ENCODE measurements around the gene ARHGEF10L.

Gene ARHGEF10L

DNA sequence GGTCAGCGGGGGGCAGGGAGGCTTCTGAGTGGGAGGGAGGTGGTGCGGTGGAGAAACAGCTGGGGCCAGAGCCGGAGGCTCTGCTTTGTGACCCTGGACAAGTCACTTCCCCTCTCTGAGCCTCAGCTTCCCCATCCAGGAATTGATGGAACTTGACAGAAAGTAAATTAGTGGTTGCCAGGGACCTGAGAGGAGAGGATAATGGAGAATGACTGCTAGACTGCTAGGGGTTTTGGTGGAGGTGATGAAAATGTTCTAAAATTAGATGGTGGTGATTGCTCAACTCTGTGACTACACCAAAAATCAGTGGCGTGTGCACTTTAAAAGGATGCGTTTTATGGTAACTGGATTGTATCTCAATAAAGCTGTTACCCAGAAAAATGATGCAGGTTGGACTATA is 100.9 kb downstream of the ARHGEF10L start:
- DNase-seq, result no peak

DNA sequence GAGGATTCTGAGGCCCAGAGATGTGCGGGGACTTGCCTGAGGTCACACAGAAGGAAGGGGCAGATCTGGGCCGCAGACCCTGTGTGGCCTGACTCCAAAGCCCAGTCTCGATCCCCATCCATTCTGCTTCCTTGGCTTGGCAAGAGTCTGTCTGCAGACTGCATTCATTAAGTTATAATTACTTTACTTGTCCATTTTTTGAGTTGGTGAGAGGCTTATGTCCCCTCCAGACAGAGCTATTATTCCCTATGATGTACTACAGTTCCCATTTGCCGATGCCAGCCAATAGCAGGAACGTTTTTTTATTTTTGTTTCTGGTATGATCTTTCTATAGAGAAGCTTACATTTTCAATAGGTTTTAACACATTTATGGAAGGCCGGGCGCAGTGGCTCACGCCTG is 101.5 kb downstream of the ARHGEF10L start:
- DNase-seq, result no peak

DNA sequence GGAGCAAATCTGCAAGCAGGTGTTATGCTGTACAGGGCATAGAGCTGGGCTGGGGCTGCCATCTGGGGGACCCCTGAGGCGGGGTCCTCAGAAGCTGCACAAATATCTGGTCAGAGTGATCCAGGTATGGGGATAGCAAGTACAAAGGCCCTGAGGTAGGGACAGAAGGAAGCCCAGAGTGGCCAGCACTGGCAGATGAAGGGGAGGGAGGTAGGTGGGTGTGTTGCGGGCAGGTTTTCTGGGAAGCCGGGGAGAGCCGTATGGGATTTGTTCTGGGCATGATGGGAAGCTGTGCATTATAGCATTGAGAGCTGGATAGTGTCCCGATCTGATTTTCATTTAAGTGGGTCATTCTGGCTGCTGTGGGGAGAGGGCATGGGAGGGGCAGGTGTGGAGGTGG is 102.7 kb downstream of the ARHGEF10L start:
- DNase-seq, result no peak

DNA sequence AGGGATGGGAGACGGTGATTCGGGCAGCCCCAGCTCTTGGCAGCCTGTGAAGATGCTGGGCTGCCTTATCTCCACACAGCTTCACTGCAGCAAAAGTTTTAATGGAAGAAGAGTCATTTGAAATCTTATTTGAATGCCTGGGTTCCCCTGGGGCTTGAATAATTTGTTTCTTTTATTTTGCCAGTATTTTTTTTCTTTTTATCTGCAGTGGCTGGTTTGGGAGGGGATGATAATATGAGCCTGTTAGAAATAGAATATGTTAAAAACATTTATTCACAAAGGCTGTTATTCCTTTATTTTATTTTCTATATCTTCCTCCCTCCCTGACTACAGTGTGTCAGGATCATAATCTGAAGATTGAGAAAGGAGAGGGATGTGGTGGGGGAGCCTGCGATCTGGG is 103.4 kb downstream of the ARHGEF10L start:
- no peak for DNase-seq

DNA sequence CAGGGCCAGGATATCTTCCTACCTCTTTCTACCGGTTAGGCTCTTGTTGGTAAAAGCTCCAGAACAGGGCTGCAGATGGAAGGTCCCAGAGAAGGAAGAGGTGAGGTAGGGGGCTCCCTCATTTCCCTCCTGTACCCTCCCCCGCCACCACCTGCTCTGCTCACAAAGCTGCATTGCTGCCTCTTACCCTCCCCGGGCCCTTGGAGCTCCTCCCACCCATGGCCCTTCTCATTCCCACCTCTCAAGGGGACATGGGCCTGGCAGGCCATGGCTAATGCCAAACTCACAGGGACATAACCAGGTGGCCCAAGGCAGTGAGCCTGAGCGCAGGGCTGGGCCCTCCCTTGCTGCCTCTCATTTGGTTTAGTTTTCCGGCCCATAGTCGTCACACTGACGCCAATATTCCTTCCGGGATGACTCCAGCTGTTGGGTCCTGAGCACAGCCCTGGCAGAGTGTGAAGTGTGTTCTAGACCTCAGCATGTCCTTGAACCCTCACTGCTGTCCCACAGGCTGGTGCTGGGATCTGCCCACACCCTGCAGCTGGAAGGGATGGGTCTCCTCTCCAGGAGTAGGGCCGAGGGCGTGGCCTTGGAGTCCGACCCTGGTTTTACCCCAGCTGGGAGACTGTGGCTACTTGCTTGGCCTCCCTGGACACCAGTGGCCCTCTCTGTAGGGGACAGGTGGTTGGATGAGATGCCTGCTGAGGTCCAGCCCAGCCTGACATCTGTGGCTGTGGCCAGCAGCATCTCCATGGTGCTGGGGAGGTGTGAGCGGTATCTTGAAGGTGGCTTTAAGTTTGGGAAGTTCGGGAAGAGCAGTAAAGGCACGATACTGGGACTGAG is 104.6 kb downstream of the ARHGEF10L start:
- DNase-seq, result no peak

DNA sequence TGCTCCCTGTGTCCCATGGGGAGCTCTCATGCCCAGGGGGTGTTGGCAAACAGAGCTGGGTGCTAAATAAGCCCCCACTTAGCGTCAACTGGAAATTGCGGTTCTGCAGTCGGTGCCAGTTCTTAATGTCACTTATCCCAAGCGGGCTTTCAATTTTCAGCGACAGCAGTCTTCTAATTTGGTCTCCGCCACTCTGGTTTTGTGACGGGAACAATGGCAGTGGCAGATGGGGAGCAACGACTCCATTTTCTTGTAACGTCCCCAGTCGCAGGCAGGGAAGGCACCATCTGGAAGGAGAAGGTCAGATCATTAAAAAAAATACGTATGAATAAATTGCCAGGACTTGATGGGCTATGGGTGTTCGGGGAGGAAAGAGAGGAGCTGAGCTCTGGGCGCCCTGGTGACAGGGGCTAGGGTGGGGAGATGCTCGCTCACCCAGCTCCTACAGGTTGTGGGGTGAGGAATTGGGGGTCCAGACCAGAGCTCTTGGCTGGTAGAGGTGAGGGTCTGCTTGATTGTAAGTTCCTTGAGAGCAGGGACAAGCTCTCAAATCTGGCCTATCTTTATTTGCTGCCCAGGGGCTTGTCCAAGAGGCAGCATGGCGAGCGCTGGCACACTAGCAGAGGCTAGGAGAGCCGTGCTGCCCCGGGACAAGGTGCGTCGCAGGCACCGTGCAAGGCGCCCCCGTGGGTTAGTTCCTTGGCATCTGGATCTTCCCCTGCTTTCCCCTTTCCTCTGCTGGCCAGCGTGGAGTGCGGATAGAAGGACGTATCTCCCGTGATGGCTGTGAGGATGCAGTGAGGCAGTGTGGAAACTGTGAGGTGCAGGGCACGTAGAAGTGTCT is 105.8 kb downstream of the ARHGEF10L start:
- no peak for DNase-seq

DNA sequence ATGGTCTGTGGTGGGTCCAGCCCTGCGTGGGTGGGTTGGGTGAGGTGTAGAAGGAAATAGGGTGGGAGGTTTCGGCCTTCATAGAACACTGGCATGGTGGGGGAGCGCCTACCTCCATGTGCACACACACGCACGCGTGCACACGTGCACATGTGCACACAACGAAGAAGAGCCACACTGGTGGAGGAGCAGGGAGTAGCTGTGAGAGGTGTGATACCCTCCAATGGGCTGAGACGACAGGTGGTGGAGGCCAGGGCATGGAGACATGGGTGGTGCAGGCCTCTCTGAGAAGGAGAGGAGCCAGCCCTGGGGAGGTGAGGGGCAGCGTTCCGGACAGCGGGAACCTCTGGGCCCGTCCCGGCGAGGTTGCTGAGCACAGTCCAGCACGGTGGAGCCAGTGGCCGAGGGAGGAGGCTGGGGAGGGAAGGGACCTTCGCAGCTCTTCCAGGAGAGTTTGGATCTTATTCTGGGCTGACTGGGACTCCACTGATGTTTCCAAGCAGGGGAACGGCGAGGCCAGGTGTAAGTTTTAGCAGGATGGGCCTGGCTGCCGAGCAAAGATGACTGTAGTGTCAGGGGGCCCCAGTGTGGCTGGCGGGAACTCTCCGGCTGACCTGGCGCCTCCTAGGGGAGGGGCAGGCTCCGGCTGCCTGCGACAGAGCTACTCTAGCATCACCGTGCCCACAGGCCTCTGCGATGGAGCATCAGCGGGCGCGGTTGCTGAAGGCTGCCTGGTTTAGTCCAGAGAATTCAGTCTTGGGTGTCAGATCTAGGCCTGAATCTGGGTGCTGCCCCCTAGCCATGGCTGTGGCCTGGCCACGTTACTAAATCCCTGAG is 107.2 kb downstream of the ARHGEF10L start:
- DNase-seq, result no peak

DNA sequence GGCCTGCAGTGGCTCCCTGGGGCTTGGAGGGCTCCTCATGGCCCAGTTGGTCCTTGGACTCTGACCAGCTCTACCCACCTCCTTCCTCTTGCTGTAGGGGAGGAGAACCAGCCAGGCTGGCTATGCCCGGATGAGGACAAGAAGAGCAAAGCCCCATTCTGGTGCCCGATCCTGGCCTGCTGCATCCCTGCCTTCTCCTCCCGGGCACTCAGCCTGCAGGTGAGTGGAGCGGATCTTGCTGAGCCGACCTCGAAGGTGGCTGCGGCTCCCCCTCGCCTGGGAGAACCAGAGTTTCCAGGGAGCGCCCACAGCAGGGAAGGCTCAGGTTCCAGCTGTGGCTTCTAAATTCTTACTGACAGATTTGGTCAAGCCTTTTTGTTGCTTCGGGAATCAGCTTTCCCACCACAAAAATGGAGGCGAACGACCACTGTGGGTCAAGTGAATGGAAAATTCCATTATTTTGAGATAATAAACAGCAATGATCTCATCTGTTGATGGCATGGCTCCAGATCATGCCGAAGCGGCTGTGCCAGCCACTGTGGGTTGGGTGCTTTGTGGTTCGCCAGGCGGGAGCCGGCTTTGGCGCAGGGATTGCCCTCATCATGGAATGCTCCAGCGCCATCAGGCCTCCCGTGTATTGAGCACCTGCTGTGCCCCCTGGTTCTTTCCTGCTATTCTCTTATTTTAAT is 109.1 kb downstream of the ARHGEF10L start:
- no peak for DNase-seq

DNA sequence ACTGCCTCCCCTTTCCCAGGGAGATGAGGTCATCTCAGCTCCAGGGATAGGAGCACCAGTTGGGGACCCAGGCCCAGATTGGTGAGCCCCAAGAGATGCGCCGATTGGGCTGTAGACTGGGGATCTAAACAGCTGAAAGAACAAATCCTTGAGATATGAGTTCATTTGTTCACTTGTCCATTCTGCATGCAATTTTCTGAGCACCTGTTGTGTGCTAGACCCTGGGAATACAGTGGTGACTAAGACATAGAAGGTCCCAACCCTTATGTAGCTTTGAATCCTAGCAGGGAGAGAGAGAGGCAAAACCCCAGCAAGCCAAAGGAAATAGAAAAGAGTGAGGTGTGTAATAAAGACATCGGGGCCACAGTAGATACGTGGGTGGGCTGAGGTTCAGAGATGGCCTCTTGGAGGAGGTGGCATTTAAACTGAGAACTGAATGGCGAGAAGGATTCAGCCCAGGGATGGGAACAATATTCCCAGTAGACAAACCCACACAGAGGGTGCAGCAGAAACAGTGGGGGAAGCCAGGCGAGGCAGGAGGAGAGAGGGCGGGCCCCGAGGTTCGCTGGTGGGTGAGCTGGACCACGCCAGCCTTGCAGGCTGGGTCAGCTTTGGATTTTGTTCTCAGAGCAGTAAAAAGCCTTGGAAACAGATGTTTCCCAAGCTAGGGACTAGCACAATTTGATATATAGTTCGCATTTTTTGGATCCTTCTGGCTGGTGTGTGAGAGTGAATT is 110.0 kb downstream of the ARHGEF10L start:
- DNase-seq, result no peak

DNA sequence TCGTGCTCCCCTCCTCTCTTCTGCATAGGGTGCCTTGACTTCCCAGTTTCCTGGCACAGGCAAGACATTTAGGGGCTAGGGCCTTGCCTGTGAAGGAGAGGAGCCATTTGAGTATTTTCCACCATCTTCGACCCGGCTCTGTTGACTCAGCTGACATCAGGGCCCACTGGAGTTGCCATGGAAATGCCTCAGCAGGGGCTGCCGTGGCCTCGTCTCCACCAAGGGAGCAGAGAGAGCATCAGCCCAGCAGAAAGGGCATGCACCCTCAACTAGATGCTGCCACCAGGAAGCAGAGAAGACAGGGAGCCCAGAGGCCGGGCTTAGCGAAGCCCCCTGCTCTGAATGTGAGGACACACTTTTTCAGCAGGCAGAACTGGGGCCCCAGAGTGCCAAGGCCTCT is 113.8 kb downstream of the ARHGEF10L start:
- DNase-seq, result no peak

DNA sequence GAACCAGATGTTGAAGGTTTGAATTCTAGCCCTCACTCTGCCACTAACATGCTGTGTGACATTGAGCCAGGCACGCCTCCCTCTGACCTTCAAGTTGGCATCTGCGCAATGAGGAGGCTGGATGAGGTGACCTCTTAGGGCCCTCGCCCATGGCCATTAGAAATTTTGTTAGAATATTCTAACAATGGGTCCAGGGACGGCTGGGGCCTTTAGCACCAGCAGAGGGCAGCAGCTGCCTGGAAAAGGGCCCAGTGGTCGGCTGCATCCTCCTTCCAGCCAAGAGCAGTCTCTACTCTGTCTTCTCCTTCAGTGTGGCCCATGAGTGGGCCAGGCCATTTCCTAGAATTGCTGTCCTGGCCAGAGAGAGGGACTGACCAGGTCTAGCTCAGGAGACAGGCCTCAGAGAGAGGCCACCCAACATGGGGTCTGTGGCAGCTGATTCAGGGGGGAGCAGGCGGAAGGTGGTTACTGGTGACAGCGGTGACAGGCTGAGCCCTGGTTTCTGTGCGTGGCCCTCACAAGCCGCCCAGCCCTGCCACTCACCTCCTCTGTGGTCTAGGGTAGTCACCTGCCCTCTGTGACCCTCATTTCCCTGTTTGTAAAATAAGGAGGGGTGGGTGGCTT is 114.3 kb downstream of the ARHGEF10L start:
- no peak for DNase-seq

DNA sequence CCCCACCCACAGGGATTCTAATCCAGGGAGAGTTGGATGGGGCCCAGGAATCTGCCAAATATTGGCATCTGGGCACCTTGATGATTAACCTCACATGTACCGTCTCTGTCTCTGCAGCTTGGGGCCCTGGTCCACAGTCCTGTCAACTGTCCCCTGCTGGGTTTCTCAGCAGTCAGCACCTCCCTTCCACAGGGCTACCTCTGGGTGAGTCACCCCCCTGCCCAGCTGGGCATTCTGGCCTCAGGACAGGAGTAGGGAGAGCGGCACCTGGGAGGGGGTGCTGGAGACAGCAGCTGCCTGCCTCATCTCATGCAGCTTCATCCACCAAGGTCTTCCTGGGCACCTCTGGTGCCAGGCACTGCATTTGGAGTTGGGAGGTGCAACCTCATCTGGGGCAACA is 115.0 kb downstream of the ARHGEF10L start:
- DNase-seq, result no peak

DNA sequence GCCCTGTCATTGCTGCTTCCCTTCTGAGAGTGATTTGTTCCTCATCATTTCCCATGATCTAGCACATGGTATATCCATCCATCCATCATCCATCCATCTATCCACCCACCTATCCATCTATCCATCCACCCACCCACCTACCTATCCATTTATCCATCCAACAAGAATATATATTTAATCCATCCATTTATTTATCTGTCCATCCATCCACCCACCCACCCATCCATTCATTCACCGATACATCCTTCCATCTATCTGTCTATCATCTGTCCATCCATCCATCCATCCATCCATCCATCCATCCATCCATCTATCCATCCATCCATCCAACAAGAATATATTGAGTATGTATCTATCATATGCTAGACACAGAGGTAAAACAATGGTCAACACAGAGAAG is 115.7 kb downstream of the ARHGEF10L start:
- DNase-seq, result no peak

DNA sequence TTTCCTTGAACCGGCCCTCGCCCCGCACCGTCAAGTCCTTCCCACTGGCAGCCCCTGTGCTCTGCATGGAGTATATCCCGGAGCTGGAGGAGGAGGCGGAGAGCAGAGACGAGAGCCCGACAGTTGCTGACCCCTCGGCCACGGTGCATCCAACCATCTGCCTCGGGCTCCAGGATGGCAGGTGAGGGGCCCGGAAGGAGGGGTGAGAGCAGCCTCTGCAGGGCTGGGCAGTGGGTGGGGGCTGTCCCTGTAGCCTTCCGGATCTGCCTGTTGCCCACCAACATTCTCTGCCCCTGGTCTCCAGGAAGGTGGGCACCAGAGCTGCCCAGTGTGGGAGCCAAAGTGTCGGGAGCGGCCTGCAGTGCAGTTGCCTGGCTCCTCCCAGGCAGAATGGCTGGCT is 116.4 kb downstream of the ARHGEF10L start:
- DNase-seq, result no peak

DNA sequence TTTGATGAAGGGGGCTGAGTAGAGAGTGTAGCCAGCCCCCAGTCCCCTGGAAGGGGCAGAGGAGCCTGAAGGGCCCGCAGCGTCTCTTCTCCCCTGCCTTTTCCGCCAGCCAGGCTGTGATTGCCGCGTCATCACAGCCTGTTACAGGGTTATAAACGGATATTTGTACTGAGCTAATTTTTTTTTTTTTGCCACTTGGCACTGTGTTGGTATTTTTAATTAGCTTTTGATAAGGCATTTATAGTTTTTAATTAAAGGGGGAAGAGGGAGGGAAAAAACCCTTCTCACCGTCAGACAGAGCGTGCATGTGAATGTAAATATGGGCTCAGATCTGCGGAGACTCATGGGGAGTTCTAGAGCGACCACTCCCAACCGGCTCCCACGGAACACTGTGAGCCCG is 117.9 kb downstream of the ARHGEF10L start:
- no peak for DNase-seq

DNA sequence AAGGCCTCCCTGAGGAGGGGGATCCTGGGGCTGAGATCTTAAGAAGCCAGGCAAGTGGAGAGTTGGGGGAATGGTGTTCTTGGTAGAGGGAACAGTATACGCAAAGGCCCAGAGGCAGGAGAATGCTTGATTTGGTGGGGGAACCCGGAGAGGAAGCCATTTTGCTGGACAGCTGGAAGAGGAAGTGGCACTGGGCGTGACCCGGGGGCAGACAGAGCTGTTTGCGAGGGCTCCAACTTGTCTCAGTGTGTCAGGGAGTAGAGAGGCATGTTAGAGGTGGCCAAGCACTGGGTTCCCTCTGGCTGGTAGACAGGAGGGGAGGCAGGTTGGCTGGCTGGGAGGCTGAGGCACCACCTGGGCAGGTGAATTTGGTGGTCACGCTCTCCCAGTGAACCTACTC is 119.3 kb downstream of the ARHGEF10L start:
- no peak for DNase-seq

DNA sequence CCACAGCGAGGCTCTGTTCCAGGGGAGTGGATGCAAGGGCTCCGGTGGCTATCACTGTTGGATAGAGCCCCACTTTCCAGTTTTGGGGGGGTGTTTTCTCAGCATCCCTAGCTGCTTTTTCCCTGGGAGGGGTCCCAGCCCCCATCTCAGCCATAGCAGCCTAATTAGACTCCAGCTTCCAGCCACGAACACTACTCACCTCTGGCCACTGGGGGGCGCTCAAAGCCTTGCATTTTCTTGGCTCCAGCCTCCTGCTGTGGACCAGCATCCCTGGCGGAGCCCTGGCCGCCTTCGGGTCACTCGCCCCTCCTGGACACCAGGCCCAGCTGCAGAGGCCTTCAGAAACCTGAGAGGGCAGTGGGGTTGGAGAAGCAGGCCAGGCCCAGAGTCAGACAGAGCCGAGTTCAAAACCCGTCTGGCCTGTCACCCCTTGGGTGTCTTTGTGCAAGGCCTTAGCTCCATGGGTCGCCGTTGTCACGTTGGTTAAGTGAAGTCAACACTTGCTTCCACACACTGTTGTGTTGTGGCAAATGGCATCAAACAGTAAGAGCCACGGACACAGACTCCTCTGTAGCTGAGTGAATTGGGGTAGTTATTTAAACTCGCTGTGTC is 122.2 kb downstream of the ARHGEF10L start:
- peak; percentile 11 for DNase-seq

DNA sequence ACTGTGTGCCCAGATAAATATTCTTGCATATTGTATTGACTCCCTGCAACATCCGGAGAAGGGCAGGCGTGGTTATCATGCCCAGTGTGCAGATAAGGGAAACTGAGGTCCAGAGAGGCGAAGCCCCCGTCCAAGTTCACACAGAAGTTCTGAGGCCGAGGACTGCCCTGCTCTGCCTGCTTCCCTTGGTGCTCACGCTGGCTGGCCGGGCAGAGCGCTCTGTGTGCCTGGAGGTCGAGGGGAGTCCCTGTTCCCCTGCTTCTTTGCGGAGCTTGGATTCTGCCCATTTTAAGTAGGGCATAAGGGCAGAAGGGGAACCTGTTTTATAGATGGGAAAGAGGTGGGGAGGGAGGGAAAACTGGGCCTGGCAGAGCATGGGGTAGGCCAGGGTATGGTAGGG is 122.8 kb downstream of the ARHGEF10L start:
- no peak for DNase-seq

DNA sequence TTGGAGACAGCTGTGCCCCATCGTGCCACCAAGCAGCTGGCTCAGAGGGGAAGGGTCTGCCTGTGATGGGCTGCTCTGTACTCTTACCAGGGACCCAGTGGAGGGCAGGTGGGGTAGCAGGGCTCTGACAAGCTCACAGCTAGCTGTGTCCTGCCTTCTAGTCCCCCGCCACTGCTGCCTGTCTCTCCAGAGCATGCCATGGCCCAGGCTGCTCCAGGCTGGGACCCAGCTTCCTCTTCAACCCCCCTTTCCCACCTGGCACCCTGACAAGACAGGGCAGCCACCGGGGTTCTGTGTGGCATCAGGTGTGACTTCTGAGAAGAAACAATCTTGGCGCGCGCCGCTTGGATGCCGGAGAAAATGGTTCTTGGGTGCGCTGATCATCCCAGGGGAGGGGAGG is 123.3 kb downstream of the ARHGEF10L start:
- DNase-seq, result no peak

DNA sequence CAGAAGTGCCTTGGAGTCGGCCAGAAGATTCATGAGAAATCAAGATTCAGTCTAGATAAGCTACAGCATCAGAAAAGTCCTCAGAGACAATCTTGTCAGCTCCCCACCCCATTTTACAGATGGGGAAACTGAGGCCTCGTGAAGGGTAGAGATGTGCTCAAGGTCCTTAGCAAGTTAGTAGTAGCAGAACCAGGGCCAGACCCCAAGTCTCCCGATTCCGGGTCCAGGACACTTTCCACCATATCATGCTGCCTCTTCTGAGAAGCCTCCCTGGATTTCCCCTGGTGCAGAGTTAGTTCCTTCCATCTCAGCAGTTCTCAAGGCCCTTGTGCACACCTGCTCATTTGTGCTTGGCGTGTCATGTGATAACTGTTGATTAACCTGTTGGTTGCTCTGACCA is 124.1 kb downstream of the ARHGEF10L start:
- DNase-seq, result no peak

DNA sequence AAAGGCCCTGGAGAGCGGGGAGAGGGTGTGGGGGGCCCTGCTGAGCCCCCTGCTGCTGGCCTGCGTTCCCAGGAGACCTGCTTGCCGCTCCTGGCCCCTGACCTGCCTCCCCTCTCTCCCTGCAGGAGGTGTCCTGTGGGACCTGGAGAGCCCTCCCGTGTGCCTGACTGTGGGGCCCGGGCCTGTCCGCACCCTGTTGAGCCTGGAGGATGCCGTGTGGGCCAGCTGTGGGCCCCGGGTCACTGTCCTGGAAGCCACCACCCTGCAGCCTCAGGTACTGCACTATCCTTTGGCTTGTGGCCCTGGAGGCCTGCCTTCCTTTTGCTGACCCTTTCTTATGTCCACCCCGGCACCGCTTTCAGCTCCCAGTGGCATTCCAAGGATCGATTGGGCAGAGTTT is 124.8 kb downstream of the ARHGEF10L start:
- DNase-seq, result no peak
